Activated CD4-positive, CD25-positive, alpha-beta regulatory T cell treated with anti-CD3 and anti-CD28 coated beads, Interleukin-2, amount 50 U/mL, for 24 hours (primary cell): ENCODE data around the gene R3HDM2.

Source experiments
- ATAC-seq, 2 donors: fragments of 150-1000 bp; cut with Tn5 transposase; one replicate each; pipeline ENCODE4 v1.10.0; 2021; ENCODE audit warnings: mild to moderate bottlenecking in 1 of 2, moderate library complexity in 1 of 2

The R3HDM2 gene

GRCh38 chr12:57237932-57238853 lies 192.7 kb downstream of the R3HDM2 start:
- no peak for ATAC-seq

GRCh38 chr12:57237596-57237931 lies 193.3 kb downstream of the R3HDM2 start:
- no peak for ATAC-seq

GRCh38 chr12:57236925-57237595 lies 193.8 kb downstream of the R3HDM2 start:
- ATAC-seq, result no peak

GRCh38 chr12:57236201-57236924 lies 194.5 kb downstream of the R3HDM2 start:
- no peak for ATAC-seq

- ATAC-seq, result no peak
Measured at GRCh38 chr12:57235728-57236131, 195.1 kb downstream of the R3HDM2 start.

GRCh38 chr12:57235017-57235727 lies 195.7 kb downstream of the R3HDM2 start:
- peak; percentile 7 to 11 for ATAC-seq

DNA sequence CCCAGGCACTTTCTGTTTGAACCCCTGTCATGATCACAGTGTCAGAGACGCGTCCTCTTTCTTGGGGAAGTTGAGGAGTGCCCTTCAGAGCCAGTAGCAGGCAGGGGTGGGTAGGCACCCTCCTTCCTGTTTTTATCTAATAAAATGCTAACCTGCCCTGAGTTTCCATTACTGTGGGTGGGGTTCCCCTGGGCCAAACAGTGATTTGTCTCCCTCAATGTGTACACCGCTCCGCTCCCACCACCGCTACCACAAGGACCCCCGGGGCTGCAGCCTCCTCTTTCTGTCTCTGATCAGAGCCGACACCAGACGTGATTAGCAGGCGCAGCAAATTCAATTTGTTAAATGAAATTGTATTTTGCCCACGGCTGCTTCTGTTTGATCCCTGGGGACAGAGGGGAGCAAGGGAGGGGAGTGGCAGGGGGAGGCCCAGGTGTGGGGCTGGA lies 196.2 kb downstream of the R3HDM2 start:
- no peak for ATAC-seq

- no peak for ATAC-seq
Measured at GRCh38 chr12:57234233-57234570, 196.6 kb downstream of the R3HDM2 start.

DNA sequence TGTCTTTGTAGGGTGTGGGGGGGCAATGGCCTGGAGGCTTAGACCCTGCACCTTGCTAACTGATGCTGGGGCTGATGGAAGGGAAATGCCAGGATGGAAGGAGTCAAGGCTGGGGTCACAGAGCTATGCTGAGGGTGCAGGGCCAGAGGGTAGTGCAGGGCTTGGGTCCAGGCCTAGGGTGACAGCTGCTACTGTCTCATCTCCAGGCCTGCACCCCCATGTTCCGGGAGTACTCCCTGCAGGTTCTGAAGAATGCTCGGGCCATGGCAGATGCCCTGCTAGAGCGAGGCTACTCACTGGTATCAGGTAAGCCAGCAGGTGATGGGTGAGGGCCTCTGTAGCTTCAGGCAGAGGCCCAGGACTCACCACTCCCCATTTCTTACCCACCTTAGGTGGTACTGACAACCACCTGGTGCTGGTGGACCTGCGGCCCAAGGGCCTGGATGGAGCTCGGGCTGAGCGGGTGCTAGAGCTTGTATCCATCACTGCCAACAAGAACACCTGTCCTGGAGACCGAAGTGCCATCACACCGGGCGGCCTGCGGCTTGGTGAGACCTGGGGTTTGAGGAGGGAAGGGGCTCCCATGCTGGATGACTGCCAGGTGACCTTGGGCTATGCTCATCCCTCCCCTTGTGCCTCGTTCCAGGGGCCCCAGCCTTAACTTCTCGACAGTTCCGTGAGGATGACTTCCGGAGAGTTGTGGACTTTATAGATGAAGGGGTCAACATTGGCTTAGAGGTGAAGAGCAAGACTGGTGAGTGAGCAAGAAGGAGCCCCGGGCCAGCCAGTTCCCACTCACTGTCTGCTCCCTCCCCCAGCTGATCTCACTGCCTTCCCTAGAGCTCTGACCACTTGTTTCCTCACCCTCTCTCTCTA lies 197.2 kb downstream of the R3HDM2 start:
- no peak for ATAC-seq

DNA sequence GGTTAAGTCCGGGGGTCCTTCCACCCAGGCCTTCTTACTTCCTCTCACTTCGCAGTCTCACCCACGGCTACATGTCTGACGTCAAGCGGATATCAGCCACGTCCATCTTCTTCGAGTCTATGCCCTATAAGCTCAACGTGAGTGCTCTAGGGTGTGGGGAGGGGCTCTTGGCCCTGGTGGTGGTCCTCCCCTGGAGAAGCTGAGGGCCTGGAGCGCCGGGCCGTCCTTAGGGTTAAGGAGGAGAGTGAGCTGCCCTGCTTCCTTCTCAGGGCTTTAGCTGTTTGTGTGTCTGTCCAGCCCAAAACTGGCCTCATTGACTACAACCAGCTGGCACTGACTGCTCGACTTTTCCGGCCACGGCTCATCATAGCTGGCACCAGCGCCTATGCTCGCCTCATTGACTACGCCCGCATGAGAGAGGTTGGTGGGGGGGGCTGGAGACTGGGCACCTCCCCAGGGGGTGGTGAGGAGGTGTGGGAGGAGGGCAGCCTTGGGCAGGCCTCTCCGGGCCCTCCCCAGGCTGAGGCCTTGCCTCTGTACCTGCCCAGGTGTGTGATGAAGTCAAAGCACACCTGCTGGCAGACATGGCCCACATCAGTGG lies 198.6 kb downstream of the R3HDM2 start:
- no peak for ATAC-seq

DNA sequence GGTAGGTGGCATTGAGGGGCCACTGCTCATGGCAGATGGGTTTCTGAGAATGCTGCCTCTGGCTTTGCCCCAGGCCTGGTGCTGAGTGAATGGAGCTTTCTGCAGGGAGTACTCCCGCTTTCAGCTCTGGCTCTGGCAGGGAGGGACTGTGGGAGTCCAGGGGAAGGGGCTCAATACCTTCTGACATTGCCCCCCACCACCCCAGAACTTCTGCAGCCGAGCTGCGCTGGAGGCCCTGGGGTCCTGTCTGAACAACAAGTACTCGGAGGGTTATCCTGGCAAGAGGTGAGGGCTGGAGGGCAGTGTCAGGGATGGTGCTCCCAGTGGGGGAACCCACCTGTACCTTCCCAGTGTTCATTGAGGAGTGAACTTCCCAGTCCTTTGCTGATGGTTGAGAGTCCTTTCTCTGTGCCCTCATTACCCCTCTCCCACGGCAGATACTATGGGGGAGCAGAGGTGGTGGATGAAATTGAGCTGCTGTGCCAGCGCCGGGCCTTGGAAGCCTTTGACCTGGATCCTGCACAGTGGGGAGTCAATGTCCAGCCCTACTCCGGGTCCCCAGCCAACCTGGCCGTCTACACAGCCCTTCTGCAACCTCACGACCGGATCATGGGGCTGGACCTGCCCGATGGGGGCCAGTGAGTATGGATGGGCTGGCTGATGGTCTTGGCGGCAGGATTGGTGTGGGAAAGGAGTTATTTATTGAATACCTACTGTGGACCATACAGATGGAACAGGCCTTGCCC lies 199.4 kb downstream of the R3HDM2 start:
- ATAC-seq, result no peak

- ATAC-seq, result no peak
Measured at GRCh38 chr12:57230381-57231155, 200.3 kb downstream of the R3HDM2 start.

DNA sequence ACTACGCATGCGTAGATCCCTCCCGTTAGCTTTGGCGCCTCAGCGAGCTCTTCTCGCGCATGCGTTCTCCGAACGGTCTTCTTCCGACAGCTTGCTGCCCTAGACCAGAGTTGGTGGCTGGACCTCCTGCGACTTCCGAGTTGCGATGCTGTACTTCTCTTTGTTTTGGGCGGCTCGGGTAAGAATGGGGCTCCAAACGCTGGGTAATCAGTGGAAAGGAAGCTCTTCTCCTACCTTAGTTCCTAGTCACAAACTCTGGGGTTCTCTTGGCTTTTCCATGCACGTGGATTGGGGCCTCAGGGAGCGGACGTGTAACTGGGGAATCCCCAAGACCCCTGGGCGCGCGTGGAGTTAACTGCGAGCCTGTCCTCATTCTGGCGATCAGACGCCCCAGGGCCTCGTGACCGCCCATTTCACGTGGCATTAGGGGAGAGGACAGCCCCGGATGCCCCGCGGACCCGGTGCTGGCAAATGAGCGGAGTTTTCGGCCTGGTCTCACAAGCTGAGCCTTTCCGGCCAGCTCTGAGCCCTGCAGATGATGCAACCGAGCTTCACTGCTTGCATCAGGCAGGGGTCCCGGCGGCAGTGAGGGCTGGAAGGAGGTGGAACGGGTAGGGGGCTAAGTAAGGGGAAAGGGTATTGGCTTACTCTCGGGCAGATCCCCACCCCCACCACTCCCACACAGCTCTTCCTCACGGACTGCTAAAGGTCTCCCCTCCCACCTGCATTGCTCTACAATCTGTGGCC lies 201.0 kb downstream of the R3HDM2 start, which contains the start of gene SHMT2:
Gene SHMT2 (plus strand): TSS at position 78 of the 747 bp plus-strand sequence. CDS start 68 bp downstream, at position 146.
- ATAC-seq, result peak; percentile 58 to 62

GRCh38 chr12:57229046-57229633 lies 201.7 kb downstream of the R3HDM2 start:
- ATAC-seq, result peak; percentile 4 to 12

GRCh38 chr12:57227315-57228115 lies 203.3 kb downstream of the R3HDM2 start:
- no peak for ATAC-seq

GRCh38 chr12:57226588-57227314 lies 204.1 kb downstream of the R3HDM2 start:
- ATAC-seq, result no peak

DNA sequence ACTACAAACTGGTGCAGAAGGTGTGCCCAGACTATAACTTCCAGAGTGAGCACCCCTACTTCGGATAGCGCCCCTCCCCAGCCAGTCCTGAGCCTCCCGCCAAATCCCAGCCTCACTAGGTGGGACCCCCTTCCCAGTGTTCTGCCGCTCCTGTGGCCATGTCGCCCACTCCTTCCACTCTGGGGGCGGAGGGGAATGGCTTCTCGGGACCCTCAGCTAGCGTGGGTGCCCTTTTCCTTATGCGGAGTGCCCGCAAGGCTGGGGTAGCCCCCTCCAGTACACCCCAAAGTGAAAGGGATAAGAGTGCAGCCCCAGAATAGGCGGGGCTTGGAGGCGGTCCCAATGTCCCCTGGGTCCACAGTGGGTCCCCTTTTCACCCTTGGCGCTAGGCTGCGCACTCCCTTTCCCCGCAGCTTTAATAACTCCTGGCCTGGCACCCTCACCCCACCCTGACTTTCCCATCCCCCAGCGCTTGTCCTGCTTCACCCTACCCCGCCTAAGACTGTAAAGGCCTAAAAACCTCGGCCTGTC lies 205.1 kb downstream of the R3HDM2 start:
- no peak for ATAC-seq
